Inferior parietal cortex (tissue), 1 donor: Measurements from ENCODE around the gene GPRIN3.
"Not testable (repeated sequence)": the region's sequence is repeated elsewhere in the genome, so short reads cannot be mapped to it uniquely, and the experiment has no call there.

Experiments
- DNase-seq: peaks from one replicate; pipeline ENCODE4 v3.0.0-alpha.2; 2016; ENCODE audit errors: extremely low spot score

Gene GPRIN3

GRCh38 chr4:89257376-89257775, 50.2 kb downstream of the GPRIN3 start:
- DNase-seq: no peak

GRCh38 chr4:89256203-89256800, 51.3 kb downstream of the GPRIN3 start:
- no peak for DNase-seq

DNA sequence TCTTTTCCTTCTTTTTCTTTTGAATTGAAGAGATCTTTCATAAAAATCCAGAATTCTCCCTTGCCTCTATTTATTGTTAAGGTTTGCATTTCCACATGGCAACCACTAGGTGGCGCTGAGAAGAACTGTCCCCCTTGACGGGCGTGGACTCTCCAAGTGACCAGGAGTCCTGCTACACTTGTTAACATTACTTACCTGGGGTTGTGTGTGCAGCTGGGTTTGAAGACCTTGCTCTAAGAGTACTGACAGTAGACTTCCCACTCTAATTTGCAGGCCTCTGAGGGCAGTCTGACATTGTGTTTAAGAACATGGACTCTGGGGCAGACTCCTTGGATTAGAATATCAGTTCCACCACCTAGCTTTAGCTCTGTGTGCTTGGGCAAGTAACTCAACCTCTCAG, 52.8 kb downstream of the GPRIN3 start:
- no peak for DNase-seq

- DNase-seq: not testable (repeated sequence)
Observed at GRCh38 chr4:89254347-89254746, 53.3 kb downstream of the GPRIN3 start.

GRCh38 chr4:89253935-89254334, 53.7 kb downstream of the GPRIN3 start:
- DNase-seq: no peak

GRCh38 chr4:89253311-89253710, 54.3 kb downstream of the GPRIN3 start:
- no peak for DNase-seq

DNA sequence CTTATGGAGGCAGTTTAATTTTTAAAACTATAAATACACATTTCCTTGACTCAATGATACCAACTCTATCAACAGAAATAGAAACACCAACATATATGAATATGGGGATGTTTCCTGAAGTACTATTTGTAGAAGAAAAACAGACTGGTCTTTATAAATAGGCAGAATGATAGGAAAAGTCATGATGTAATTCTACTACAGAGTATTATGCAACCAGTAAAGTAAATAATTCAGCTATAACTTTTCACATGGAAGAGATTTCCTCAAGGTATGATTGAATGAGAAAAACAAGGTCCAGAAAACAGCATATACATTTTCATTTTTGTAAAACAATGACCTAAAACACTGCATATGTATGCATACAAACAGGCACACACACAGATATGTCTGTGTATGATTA, 56.2 kb downstream of the GPRIN3 start:
- no peak for DNase-seq

DNA sequence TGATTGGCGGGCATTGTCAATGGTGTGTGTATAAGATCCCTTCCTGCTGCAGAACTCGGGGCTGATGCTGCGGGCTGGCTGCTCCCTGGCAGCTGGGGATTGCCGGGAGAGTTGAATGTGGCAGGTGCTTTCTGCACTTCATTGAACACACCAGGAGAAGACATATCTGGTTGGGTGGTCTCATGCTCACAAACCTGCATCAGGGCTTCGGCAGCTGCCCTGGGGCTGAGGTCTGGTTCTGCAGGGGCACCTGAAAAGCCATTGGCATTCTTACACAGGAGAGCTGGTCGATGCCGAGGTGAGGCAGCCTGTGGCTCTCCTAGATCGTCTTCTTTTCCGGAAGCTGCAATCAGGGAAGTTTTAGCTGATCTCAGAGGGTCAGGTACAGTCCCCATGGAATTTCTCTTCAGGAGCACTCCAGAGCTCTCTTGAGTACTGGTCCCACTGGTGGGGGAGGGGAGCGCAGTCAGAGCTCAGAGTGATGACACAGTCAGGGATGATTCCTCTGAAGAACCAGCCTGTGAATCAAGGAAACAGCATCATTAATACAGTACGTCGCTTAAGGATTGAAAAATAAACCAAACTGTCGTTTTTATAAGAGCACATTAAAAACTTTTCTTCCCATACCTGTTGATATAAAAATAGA, 57.8 kb downstream of the GPRIN3 start:
- no peak for DNase-seq

DNA sequence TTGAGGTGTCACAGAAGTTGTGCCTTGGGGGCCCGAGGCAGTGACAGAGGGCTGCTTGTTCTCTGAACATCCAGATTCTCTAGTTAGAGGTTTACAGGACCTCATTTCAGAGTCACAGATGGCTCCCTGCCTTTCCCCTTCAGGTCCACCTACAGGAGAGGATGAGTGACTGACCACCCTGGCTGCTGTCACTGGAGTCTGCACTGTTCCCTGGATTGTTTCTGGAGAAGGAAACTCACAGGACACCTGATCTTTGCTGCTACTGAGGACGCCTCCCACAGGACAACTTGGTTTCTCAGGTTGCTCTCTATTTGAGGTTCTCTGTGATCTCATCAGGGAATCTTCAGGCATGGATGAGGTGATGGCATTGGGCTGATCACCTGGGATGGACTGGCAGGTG, 58.3 kb downstream of the GPRIN3 start:
- no peak for DNase-seq

- DNase-seq: no peak
Observed at GRCh38 chr4:89248879-89249281, 58.7 kb downstream of the GPRIN3 start.

GRCh38 chr4:89247951-89248350, 59.6 kb downstream of the GPRIN3 start:
- DNase-seq: no peak

DNA sequence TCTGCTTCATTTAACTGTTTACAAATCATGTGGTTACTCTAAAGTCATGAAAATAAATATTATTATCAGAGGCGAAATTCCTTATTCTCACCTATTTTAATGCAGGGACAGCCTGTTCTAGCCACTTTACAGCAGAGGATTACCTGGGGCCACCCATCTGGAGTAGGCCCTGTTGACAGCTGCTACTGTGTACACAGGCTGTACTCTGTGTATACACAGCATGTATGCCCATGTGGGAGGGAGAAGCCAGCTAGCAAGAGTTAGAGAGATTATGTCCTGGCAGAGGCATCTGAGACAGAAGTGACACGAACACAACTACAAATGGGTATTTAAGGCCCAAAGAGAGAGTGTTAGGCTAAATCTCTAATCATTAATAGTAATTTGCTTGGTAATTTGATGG, 62.1 kb downstream of the GPRIN3 start:
- DNase-seq: no peak

- DNase-seq: no peak
Observed at GRCh38 chr4:89243733-89244252, 63.8 kb downstream of the GPRIN3 start.

GRCh38 chr4:89242864-89243732, 64.5 kb downstream of the GPRIN3 start:
- DNase-seq: no peak

- no peak for DNase-seq
Observed at GRCh38 chr4:89242216-89242615, 65.4 kb downstream of the GPRIN3 start.

- no peak for DNase-seq
Observed at GRCh38 chr4:89230271-89230670, 77.3 kb downstream of the GPRIN3 start.

DNA sequence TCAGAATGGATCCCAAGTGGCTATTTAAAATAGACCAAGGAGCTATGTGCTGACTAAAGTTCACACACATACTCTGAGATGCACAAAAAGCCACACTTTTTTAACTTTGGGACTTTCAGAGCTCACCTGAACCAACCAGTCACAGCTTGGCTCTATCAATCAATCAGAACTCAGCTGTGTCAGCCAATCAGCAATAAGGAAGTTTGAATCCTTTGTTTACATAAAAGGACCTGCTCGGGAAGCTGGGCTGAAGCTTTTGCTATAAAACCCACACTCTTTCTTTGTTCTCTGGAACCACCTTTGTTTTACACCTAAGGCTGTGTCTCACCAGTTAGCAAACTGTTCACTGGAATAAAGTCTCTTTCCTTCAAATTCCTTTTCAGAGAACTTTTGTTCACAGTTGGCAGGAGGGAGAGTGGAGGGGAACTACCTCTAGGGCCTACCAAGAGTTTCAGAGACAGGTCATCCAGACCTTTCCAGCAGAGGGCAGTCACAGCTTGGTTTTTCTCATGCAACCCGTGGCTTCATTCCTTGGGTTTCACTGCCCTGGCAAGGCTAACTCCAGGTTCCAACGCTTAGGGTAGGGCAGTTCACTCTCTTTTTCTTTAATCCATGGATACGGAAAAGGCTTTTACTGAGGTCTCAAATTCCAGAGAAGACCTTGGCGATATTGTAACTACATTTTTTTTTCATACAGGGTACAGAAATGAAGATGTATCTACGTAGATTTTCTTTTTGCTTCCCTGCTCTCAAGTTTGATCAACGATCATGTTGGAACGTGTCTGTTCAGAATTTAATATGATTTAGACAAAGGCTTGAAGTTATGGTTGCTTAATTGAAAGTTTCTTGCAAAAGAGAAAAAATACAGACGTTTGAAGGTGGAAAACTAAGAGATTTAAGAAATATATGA, 80.7 kb downstream of the GPRIN3 start:
- peak; percentile 90 for DNase-seq

- no peak for DNase-seq
Observed at GRCh38 chr4:89222170-89222569, 85.4 kb downstream of the GPRIN3 start.

GRCh38 chr4:89221167-89221867, 86.3 kb downstream of the GPRIN3 start:
- DNase-seq: no peak

GRCh38 chr4:89218587-89218986, 89.0 kb downstream of the GPRIN3 start:
- no peak for DNase-seq

GRCh38 chr4:89217604-89218003, 90.0 kb downstream of the GPRIN3 start:
- no peak for DNase-seq
